Activated CD4-positive, alpha-beta T cell treated with anti-CD3 and anti-CD28 coated beads for 4 hours (primary cell): ENCODE results near the gene SF3B3.

Experiments used
- DNase-seq, 2 donors: peaks; one replicate each; pipeline ENCODE4 v3.0.0-alpha.2; 2020

SF3B3 gene

DNA sequence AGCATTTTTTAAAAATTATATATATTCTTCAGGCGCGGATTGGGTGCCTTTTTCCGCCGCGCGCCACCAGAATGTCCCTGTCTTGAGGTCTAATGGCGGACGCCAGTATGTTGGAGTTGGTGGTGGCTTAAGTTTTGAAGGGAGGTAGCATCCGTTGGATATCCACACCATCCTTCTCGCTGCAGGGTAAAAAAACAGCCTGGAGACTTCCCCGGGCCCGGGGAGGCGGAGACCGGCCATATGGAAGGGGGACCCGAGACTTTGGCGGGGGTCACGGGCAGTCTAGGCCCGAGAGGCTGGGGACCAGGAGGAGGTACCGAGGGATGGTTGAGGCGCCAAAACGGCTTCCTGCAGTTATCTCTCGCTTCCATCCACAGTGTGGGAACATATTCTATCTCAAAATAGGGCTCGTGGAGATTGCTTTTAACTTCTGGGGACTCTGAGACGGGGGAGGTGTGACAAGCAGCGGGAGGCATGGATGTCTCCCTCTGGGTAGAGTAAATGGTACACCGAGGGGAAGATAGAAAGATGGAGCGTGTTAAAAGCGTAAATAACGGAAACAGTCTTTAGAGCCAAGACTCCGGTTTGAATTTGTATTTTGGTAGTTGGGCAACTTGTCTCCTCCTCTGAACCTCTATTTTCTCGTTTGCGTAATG lies at the start of gene SF3B3:
Gene SF3B3 (plus strand): TSS at position 74 of the 656 bp plus-strand sequence. CDS start 2,841 bp downstream, outside the sequence.
- peak; percentile 70 to 77 for DNase-seq

DNA sequence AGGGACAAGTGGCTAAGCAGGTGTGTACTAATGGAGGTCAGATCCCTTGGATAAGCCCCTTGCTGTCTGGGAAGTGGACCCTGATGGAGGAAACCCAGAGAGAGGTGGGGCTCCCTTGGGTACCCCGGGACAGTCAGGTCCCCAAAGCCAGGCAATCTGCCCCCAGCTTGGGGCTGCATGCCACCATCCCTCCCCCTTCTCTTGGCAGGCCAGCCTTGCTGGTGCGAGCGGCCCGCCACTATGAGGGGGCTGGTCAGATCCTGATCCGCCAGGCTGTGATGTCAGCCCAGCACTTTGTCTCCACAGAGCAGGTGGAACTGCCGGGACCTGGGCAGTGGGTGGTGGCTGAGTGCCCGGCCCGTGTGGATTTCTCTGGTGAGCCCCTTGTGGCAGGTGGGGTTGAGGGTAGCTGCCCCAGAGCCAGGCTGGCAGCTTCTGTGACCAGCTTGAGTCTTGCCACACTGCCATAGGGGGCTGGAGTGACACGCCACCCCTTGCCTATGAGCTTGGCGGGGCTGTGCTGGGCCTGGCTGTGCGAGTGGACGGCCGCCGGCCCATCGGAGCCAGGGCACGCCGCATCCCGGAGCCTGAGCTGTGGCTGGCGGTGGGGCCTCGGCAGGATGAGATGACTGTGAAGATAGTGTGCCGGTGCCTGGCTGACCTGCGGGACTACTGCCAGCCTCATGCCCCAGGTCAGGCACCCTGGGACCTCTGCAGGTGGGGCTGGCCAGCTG lies 49.1 kb upstream of the SF3B3 start:
- no peak for DNase-seq

DNA sequence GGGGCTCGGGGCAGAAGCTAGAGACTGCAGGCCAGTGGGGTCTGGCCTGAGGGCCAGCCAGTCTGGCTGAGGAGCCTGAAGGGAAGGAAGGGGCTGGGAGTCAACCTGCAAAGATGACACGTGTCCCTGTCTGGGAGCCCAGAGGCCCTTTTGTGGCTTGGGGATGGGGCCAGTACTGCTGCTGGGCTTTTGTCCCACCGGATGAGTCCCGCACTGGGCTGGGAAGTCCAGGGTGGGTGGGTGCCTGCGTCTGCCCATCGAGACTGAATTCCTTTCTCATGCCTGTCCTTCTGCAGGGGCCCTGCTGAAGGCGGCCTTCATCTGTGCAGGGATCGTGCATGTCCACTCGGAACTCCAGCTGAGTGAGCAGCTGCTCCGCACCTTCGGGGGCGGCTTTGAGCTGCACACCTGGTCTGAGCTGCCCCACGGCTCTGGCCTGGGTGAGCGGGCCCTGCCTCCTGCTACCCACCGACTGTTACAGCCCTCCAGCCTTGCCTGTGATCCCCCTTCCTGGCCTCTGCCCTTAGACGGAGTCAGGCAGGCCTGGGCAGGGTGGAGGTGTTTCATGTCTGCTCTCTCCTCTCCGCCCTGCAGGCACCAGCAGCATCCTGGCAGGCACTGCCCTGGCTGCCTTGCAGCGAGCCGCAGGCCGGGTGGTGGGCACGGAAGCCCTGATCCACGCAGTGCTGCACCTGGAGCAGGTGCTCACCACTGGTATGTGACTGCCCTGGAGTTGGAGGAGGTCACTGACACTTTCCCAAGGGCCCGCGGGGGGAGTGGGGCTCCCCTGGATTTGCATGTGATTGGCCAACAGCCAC lies 48.4 kb upstream of the SF3B3 start:
- DNase-seq: no peak

DNA sequence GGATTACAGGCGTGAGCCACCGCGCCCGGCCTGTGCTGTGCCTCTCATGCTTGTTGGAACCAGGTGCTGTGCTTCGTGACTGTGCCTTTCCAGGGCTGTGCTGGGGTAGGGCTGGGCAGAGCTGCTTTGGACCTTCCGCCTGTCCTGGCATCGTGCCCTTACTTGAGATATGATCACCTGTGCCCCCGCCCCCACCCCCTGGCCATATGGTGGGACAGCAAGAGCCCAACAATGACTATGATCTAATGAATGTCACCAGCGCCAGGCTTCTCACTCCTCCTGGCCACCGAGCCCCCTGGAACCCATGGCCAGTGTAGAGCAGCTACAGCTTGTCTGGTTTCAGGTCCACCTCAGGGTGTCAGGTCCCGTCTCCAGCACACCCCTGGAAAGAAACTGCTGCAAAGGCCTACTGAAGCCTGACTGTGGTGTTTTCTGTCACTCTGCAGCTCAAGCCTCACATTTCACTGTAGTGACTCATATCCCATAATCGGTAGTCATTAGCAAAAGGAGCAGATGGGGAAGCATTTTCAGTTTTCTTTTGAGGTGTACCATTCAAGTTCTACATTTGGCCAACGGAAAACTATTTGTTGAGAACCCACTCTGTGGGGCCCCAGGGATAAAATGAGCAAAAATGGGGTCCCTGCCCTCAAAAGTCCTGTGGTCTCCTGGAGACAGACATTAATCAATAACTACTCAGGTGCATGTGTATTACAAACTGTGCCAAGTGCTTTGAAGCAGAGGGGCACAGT lies 47.2 kb upstream of the SF3B3 start:
- DNase-seq: no peak

DNA sequence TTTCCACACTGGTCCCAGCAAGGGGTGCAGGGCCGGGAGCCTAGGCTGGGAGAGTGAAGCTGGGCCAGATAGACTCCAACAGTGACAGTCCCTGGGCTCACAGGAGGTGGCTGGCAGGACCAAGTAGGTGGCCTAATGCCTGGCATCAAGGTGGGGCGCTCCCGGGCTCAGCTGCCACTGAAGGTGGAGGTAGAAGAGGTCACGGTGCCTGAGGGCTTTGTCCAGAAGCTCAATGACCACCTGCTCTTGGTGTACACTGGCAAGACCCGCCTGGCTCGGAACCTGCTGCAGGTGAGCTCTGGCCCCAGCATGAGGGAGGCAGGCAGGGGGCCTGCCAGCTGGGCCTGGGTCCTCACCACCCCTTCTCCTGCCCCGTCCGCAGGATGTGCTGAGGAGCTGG lies 45.4 kb upstream of the SF3B3 start:
- no peak for DNase-seq

DNA sequence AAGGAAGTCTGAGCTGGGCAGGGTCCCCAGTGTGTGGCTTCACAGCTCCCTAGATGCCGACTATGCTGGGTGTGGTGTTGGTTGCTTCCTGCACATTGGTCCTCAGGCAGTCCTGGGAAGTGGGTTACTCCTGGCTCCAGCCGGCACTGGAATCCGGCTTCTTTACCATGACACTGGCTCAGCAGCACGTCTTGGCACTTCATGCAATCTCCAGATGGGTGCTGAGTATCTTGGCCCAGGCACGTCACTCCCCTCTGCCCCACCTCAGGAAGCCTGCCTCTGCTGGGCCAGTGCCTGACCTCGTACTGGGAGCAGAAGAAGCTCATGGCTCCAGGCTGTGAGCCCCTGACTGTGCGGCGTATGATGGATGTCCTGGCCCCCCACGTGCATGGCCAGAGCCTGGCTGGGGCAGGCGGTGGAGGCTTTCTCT lies 44.7 kb upstream of the SF3B3 start:
- no peak for DNase-seq

DNA sequence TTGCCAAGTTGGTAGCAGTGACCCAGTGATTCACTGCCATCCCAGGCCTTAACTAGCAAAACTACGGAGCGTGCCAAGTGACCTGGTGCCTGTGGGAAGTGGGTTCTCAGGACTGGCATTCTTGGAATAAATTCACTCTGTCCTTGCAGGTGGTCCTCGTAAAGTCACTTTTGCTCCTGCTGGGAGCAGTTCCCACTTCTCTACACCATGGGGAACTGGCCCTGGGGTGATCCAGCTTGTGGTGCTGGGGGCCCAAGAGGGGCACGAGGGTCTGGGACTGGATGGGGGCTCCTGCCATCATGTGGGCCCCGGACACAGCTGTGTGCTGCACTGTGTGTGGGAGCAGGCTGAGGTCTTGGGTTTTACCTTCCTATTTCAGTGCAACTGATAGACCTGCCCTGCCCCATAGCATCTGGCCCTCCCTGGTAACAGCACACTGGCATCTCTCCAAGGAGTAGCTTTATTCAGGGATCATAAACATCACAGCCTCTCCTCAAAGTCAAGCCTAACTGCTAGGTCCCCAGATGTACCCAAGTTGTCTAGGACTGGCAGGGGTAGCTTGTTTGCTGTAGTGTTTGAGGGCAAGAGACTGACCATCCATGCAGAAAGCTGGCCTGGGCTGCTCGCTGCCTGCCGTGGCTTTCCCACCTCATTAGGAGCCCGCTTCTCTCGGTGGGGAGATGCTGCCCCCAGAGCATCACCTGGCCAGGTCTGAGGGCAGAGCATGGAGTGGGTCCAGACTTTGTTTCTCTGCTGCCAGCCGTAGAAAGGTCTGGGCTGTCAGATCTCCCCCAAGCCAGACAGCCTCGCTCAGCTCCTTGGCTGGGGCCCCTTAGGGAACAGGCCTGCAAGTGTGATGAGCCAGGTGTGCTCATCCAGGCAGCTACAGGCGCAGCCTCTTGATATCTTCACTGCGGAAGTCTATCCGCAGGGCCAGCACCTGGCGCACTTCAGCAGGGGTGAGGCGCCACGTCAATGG lies 43.2 kb upstream of the SF3B3 start:
- DNase-seq: no peak

DNA sequence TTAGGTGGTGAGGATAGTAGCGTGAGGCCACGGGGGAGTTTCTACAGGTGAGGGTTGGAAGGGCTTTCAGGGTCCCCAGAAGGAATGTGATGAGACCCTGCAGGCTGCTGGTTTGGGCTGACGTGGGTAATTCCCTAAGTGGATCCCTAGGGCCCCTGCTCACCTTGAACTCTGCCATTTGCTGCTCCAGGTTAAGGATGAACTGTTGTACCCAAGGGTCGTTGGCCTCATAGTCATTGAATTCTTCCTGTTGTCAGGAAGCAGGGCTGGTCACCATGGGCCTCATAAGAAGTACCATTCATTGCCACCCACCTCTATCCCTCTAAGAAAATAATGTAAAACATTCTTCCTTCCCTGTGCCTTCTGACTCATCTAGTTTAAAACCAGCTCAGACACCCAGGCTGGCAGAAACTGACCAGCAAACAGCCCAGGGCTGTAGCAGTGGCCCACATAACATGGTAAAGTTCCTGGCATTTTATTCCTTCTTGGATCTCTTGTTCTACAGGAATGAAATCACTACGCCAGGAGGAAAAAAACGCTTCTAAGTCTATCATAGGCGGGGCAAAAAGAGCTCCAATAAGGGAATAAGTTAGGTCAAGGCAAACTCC lies 41.6 kb upstream of the SF3B3 start:
- no peak for DNase-seq

DNA sequence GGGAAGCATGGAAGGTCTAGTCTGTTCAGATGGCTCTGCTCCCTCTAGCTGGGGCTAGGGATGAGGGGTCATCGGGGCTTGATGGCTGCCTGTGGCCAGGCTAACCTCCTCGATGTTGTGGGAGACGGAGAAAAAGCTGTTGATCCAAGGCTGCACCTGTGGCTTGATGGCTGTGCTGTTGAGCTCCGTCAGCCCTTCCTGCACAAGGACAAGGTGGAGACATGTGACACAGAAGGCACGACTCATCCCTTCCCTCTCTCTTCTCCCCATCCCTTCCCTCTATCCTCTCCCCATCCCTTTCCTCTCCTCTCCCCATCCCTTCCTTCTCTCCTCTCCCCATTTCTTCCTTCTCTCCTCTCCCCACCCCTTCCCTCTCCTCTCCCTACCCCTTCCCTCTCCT lies 41.0 kb upstream of the SF3B3 start:
- no peak for DNase-seq

DNA sequence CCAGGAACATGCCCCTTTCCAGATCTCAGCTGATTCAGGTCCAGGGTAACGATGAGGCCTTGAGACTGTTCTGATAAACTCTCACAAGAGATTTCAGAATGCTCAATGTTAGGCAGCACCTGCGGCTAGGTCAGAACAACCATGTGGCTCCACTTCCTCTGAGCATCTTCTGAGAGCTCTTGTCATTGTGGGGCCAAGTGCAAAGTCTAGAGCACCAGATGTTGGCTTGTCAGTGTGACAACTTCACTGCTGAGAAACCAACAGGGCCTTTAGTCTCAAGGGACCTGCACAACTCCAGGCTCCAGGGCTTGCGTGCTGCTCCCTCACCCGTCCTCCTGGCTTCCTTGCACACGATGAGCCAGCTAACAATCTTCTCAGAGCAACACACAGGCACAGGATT lies 40.2 kb upstream of the SF3B3 start:
- DNase-seq: no peak

DNA sequence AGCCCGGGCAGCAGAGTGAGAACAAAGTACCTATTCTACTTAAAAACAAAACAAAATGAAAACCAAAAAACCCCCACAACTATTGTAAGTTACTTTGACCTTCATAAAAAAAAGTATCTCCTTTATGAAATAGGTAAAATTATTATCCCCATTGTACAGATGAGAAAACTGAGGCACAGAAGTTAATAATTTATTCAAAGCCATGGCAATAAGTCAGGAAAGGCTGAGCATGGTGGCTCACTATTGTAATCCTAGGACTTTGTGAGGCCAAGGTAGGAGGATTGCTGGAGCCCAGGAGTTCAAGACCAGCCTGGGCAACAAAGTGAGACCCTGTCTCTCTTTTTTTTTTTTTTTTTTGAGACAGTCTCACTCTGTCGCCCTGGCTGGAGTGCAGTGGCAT lies 38.7 kb upstream of the SF3B3 start:
- DNase-seq: no peak

DNA sequence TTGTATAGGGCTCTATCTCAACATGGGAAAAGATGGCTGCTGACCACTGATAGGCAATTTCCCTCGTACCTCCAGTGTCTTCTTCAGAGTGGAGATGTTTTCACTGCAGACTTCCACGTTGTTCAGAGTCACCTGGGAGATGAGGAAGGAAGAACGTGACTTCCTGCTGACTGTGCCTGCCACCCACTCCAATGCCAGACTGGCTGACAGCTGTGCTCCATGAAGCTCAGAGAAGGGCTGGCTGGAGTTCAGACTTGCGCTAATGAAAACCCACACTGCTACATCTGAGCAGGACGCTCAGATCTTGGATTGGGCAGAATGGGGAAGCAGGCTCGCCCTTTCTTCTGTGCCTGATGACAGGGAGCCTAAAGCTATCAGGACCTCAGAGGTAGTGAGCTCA lies 33.4 kb upstream of the SF3B3 start:
- DNase-seq: no peak

DNA sequence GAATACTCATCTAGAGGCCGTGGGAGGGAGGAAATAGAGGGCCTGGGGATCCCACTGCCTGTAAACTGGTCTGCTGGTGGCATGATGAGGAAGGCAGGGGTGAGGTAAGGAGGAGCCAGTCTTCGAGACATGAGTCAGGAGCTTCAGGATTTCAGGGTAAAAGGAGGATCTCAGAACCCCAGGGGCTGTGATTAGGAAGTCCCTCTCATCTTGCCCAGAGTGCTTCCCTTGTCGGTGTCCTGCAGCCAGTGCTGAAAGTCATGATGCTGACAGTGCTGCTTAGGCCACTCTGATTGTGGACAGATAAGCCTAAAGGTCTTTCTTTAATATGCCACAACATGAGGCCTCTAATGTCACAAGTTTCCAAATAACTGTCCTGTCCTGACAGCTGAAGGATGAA lies 29.8 kb upstream of the SF3B3 start:
- no peak for DNase-seq

DNA sequence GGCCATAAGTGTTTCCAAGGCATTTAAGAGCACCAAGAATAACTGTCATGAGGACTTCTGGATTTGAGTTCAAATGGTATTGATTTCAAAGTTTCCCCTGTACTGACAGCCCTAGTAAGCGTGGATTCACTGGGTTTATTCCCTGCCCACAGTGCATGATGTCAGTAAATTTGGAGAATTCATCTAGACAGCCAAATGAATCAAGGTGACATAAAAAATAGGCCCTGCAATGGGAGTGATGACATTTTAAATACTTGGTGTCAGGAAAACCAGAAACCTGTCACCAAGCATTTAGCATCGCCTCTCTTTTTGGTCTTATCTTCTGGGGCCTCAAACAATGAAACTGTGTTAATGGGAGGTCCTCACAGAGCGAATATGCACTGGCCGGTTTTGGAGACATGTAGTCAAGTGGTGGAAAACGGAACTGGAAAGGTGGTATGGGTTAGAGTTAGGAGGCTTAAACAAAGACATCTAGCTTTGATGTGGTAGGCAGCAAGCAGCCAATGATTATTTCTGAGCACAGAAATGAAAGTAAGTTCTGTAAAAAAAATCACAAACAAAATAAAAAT lies 29.3 kb upstream of the SF3B3 start:
- no peak for DNase-seq

DNA sequence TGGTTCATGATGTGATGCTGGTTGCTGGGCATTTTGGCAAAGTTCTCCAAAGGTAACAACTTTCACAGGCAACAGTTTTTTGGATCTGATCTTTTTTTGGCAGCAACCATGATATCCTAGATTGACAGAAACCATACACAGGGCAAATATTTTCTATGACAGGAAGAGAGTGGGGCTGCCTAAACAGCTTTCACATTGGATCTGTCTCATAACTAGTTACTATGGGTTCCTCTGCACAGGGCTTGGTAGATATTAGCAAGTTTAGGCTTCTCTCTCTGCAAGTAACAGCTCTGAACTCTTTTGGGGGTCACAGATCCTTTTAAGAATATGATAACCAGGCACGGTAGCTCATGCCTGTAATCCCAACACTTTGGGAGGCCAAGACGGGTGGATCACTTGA lies 28.8 kb upstream of the SF3B3 start:
- DNase-seq: no peak

DNA sequence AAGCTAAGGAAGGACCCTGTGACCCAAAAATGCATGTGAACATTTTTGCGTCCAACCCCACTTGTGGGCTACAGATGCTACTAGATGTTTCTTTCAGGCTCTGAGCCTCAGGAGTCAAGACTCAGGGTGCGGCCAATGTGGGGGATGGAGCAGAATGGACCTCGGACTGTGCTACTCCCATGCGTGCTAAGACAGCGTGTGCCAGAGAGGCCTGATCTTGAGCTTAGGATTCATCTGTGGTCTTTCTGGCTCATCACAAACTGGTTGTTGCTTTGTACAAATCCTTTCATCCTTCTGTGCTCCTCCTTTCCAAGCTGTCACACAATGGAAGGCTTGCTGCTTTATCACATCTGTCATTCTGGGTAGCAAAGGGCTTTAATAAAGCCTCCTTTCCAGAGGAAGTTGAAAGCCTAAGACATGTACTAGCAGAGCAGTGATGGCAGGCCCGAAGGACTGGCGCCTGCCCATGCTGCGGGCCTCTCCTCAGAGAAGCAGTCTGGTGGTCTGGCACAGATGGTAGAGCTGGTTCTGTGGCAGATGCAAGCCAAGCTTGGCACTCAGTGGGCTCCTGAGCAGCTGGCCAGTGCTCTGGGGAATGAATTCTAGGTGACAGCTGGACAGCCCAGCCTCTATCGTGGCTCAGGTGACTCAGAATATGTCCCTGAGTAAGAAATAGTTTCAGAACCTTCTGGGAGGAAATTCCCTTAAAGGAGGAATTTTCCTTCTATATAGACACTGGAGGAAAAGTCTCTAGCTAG lies 28.0 kb upstream of the SF3B3 start:
- no peak for DNase-seq

DNA sequence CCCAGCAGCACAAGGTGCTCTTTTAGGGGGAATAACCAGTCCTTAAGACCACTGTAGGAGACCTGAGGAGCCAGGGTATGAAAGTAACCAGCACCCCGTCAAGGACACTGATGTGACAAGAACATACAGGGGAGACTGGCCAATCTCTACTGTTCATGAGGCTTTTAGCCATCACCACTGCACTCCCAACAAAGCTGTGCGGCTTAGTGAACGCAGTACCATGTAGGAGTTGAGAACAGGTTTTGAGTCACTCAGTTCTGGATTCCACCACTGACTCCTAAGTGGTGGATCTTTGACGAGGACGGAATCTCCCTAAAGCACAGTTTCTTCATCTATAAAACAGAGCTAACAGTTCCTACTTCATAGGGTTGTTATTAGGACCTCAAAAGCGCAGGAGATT lies 27.1 kb upstream of the SF3B3 start:
- DNase-seq: no peak

DNA sequence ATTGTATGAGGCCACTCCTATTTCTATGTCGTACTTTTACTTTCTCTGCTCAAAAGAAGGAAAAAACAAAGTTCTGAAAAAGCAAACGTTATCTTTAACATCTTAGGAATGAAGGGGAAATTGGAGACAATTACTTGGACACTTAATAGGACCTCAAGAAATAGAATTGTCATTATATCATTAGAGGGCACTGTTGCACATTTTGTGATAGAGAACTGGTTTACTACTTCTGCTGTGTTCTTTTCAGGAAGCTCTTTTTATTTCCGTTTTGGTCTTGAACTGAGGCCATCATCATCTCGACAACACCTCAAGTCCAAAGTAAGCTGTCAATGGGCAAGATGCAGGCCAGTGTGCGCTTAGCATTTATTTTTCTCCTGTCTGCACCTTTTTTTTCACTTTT lies 14.9 kb upstream of the SF3B3 start:
- no peak for DNase-seq

DNA sequence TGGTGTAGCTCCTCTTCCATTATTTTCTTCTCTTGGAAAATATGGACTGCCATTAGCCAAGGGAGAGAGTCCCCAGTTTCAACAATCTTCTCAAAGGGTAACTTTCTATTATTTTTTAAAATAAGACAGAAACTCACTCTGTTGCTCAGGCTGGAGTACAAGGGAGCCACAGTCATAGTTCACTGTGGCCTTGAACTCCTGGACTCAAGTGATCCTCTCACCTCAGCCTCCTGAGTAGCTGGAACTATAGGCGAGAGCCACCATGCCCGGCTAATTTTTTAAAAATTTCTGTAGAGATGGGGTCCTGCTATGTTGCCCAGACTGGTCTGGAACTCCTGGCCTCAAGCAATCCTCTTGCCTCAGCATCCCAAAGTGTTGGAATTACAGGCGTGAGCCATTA lies 13.4 kb upstream of the SF3B3 start:
- no peak for DNase-seq

DNA sequence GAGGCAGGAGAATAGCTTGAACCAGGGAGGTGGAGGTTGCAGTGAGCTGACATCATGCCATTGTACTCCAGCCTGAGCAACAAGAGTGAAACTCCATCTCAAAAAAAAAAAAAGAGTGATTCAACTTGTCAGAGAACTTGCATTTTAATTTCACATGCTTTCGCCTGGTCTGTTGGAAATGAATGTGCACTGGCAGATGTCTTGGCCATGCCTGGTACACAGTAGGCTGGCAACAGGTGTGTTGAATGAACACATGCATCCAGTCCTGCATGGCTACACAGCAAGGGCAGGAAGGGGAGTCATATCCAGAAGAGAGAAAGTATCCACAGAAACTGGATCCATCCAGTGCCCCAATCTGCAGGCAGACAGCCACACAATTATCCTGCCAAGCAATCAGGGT lies 11.8 kb upstream of the SF3B3 start:
- no peak for DNase-seq
